Neural cell (in vitro differentiated cells): ENCODE data around the gene TMEM120A. TPM values are rescaled to one million over a fixed set of nuclear protein-coding genes. Genes with fewer than 3 reads are reported as not detected.

Source experiments
- H2AFZ ChIP-seq: fragments of 200-600, 300-800 bp; sonication (generic), shearing (Covaris generic); 2 replicates; pipeline ENCODE4 v1.6.0; 2014; ENCODE audit warnings: low read depth, mild to moderate bottlenecking, antibody characterized with exemption, low read length, moderate library complexity
- H3F3A ChIP-seq: fragments of 200-600 bp; shearing (Covaris generic); 2 replicates; pipeline ENCODE4 v1.6.1; 2016; ENCODE audit warnings: mild to moderate bottlenecking, moderate library complexity, mixed read lengths, antibody characterized with exemption, low read length; ENCODE audit not compliant: insufficient read depth, poor library complexity, severe bottlenecking
- H3K27ac ChIP-seq: fragments of 200-600, 300-800 bp; sonication (generic), shearing (Covaris generic); 2 replicates; pipeline ENCODE4 v1.5.1; 2014; ENCODE audit warnings: mild to moderate bottlenecking, low read length, moderate library complexity
- H3K27me3 ChIP-seq: fragments of 300-800, 200-600 bp; sonication (generic), shearing (Covaris generic); 2 replicates; pipeline ENCODE4 v1.6.0; 2014; ENCODE audit warnings: mild to moderate bottlenecking, low read depth, low read length, moderate library complexity; ENCODE audit not compliant: insufficient read depth
- H3K36me3 ChIP-seq: fragments of 300-800, 200-600 bp; sonication (generic), shearing (Covaris generic); 2 replicates; pipeline ENCODE4 v1.5.1; 2014; ENCODE audit warnings: mild to moderate bottlenecking, antibody characterized with exemption, low read length, moderate library complexity; ENCODE audit not compliant: insufficient read depth
- H3K4me2 ChIP-seq: fragments of 300-800, 200-600 bp; sonication (generic), shearing (Covaris generic); 2 replicates; pipeline ENCODE4 v1.6.0; 2014; ENCODE audit warnings: mild to moderate bottlenecking, low read length
- H3K4me3 ChIP-seq: fragments of 300-800, 200-600 bp; sonication (generic), shearing (Covaris generic); 2 replicates; pipeline ENCODE4 v1.5.1; 2014; ENCODE audit warnings: mild to moderate bottlenecking, low read length, moderate library complexity
- H3K79me2 ChIP-seq: fragments of 200-600 bp; shearing (Covaris generic); replicated peaks from 2 replicates; pipeline ENCODE4 v1.6.0; 2014; ENCODE audit warnings: mild to moderate bottlenecking, low read length, moderate library complexity; ENCODE audit not compliant: insufficient read depth
- H3K9ac ChIP-seq: fragments of 300-800, 200-600 bp; sonication (generic), shearing (Covaris generic); 2 replicates; pipeline ENCODE4 v1.6.1; 2016; ENCODE audit warnings: mild to moderate bottlenecking, low read length, mixed read lengths
- H3K9me2 ChIP-seq: fragments of 200-600 bp; shearing (Covaris generic); 2 replicates; pipeline ENCODE4 v1.6.1; 2016; ENCODE audit warnings: mild to moderate bottlenecking, low read length, mixed read lengths; ENCODE audit not compliant: insufficient read depth
- H3K9me3 ChIP-seq: fragments of 200-600, 300-800 bp; sonication (generic), shearing (Covaris generic); 2 replicates; pipeline ENCODE4 v1.6.1; 2016; ENCODE audit warnings: mild to moderate bottlenecking, mixed run types, low read length, moderate library complexity, mixed read lengths
- H4K20me1 ChIP-seq: fragments of 200-600 bp; shearing (Covaris generic); 2 replicates; pipeline ENCODE4 v1.6.1; 2016; ENCODE audit warnings: mild to moderate bottlenecking, mixed run types; ENCODE audit not compliant: insufficient read depth
- EP300 ChIP-seq: fragments of 450-650 bp; conservative IDR thresholded peaks from 2 replicates; pipeline ENCODE4 v1.6.1; 2014; ENCODE audit warnings: antibody characterized with exemption, mild to moderate bottlenecking, moderate library complexity; ENCODE audit not compliant: poor library complexity, severe bottlenecking
- EZH2 ChIP-seq: fragments of 200-600, 300-800 bp; shearing (Covaris generic), sonication (generic); IDR thresholded peaks from 2 replicates; pipeline ENCODE4 v1.6.1; 2014; ENCODE audit warnings: antibody characterized with exemption, low read length, borderline replicate concordance, mild to moderate bottlenecking; ENCODE audit not compliant: insufficient read depth, poor library complexity, severe bottlenecking
- MXI1 ChIP-seq: fragments of 450-650 bp; conservative IDR thresholded peaks from 2 replicates; pipeline ENCODE4 v1.6.1; 2014; ENCODE audit warnings: antibody characterized with exemption, mild to moderate bottlenecking; ENCODE audit not compliant: poor library complexity, severe bottlenecking
- POLR2AphosphoS5 ChIP-seq: IDR thresholded peaks from 2 replicates; pipeline ENCODE4 v1.6.1; 2012
- RAD21 ChIP-seq: fragments of 450-650 bp; conservative IDR thresholded peaks from 2 replicates; pipeline ENCODE4 v1.6.1; 2014; ENCODE audit warnings: antibody characterized with exemption, mild to moderate bottlenecking, moderate library complexity
- SMC3 ChIP-seq: fragments of 450-650 bp; conservative IDR thresholded peaks from 2 replicates; pipeline ENCODE4 v1.6.1; 2014; ENCODE audit warnings: antibody characterized with exemption, mild to moderate bottlenecking, moderate library complexity; ENCODE audit not compliant: poor library complexity
- TAF1 ChIP-seq: IDR thresholded peaks from 2 replicates; pipeline ENCODE4 v1.6.1; 2012; ENCODE audit warnings: low read depth
- polyA plus RNA-seq: library from polyadenylated mRNA; depleted of rRNA; stranded (reverse); fragments of >200 nt; gene quantifications from 2 replicates; pipeline ENCODE4 v1.2.3, GENCODE V29; 2014
- TF ChIP-seq, protein P1 (sequence below): fragments of 450-650 bp; IDR thresholded peaks from 2 replicates; pipeline ENCODE4 v1.5.1; 2014; ENCODE audit warnings: antibody characterized with exemption, mild to moderate bottlenecking, moderate library complexity; ENCODE audit not compliant: poor library complexity, severe bottlenecking
- TF ChIP-seq, protein P2 (sequence below): IDR thresholded peaks from 2 replicates; pipeline ENCODE4 v1.6.1; 2012; ENCODE audit warnings: borderline replicate concordance

TMEM120A gene
- polyA plus RNA-seq, 1 donor from 2014 or later, result 39.1 TPM

DNA sequence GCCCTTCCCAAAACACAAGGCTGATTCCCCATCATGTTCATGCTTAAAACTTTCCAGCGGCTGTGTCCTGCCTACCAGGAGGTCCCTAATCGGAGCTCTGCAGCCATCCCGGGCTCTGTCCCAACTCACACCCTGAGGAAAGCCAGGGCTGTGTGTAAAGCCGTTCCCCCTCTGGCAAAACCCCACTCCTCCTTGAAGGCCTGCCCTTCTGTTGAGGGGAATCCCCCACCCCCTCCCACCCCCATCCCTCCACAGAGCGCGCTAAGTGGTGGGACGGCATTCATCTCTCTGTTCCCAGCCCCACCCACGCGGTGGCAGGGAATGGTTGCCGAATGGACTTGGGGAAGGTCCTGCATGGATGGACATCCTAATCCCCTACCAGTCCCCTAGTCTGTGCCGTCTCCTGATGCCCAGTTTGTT, 667 bp upstream of the TMEM120A start:
- Histone ChIP-seq H3K27ac (no peak overlapping the region), H3K9ac (peak overlapping the region; percentile 42)

DNA sequence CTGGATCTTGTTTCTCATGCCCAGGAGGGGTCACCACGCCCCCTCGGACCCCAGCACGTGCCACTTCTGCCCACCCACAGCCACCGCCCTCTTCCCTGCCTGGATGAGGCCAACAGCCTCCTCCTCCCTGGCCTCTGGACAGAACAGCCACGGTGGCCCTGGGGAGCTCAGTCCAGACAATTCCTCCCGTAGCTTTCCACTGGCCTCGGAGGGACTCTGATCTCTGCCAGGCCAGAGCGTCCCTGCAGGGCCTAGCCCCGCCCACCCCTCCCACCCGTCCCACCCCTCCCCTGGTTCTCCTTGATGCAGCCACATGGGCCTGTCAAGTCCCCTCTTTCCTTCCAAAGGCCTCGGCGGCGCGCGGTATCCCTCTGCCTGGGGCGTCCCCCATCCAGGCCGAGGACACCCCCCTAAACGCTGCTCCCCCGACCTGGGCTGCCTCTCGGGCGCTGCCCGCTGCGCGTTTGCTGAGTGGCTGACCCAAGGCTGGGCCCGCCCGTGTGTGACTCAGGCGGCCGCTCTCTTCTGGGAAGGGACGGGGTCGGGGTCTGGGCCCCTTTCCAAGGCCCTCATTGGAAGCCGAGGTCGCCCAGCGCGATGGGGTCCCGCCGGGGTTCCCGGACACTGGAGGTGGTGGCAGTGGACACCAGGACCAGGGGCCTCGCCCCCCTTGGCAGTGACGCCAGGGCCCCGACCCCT, 557 bp downstream of the TMEM120A start:
- Histone ChIP-seq H4K20me1 (no peaks in the 10 kb centered on the region), H3K79me2 (no peaks in the 10 kb centered on the region), H3K36me3 (no peaks in the 10 kb centered on the region), H3K9me2 (no peaks in the 10 kb centered on the region), H3F3A (no peaks in the 10 kb centered on the region), H3K4me3 (peak overlapping the region; percentile 99), H2AFZ (peak overlapping the region; percentile 60), H3K27ac (no peak overlapping the region), H3K27me3 (no peaks in the 10 kb centered on the region), H3K4me2 (peak overlapping the region; percentile 65), H3K9me3 (no peaks in the 10 kb centered on the region), H3K9ac (peak overlapping the region; percentile 66)
- TF ChIP-seq TAF1, result no peak
- TF ChIP-seq MXI1, result no peak
- TF ChIP-seq POLR2AphosphoS5, result no peak
- no peak for TF ChIP-seq SMC3
- TF ChIP-seq, protein P1, sequence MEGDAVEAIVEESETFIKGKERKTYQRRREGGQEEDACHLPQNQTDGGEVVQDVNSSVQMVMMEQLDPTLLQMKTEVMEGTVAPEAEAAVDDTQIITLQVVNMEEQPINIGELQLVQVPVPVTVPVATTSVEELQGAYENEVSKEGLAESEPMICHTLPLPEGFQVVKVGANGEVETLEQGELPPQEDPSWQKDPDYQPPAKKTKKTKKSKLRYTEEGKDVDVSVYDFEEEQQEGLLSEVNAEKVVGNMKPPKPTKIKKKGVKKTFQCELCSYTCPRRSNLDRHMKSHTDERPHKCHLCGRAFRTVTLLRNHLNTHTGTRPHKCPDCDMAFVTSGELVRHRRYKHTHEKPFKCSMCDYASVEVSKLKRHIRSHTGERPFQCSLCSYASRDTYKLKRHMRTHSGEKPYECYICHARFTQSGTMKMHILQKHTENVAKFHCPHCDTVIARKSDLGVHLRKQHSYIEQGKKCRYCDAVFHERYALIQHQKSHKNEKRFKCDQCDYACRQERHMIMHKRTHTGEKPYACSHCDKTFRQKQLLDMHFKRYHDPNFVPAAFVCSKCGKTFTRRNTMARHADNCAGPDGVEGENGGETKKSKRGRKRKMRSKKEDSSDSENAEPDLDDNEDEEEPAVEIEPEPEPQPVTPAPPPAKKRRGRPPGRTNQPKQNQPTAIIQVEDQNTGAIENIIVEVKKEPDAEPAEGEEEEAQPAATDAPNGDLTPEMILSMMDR, result no peak
- no peak for TF ChIP-seq RAD21
- TF ChIP-seq EP300, result no peak
- no peak for TF ChIP-seq EZH2
- TF ChIP-seq, protein P2, sequence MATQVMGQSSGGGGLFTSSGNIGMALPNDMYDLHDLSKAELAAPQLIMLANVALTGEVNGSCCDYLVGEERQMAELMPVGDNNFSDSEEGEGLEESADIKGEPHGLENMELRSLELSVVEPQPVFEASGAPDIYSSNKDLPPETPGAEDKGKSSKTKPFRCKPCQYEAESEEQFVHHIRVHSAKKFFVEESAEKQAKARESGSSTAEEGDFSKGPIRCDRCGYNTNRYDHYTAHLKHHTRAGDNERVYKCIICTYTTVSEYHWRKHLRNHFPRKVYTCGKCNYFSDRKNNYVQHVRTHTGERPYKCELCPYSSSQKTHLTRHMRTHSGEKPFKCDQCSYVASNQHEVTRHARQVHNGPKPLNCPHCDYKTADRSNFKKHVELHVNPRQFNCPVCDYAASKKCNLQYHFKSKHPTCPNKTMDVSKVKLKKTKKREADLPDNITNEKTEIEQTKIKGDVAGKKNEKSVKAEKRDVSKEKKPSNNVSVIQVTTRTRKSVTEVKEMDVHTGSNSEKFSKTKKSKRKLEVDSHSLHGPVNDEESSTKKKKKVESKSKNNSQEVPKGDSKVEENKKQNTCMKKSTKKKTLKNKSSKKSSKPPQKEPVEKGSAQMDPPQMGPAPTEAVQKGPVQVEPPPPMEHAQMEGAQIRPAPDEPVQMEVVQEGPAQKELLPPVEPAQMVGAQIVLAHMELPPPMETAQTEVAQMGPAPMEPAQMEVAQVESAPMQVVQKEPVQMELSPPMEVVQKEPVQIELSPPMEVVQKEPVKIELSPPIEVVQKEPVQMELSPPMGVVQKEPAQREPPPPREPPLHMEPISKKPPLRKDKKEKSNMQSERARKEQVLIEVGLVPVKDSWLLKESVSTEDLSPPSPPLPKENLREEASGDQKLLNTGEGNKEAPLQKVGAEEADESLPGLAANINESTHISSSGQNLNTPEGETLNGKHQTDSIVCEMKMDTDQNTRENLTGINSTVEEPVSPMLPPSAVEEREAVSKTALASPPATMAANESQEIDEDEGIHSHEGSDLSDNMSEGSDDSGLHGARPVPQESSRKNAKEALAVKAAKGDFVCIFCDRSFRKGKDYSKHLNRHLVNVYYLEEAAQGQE, result no peak

More for the DNA sequence above, 667 bp upstream of the TMEM120A start:
- Histone ChIP-seq H2AFZ (peak overlapping the region; percentile 60), H3K4me3 (peak overlapping the region; percentile 99), H4K20me1 (no peaks in the 10 kb centered on the region), H3K9me3 (no peaks in the 10 kb centered on the region), H3K79me2 (no peaks in the 10 kb centered on the region), H3K36me3 (no peaks in the 10 kb centered on the region), H3K4me2 (peak overlapping the region; percentile 76), H3K9me2 (no peaks in the 10 kb centered on the region), H3F3A (no peaks in the 10 kb centered on the region), H3K27me3 (no peaks in the 10 kb centered on the region)
- TF ChIP-seq, protein P1, result no peak
- TF ChIP-seq SMC3 (no peak), RAD21 (no peak), EZH2 (no peak), POLR2AphosphoS5 (no peak), TAF1 (no peak), EP300 (no peak), MXI1 (no peak)
- TF ChIP-seq, protein P2, result no peak
